BJ (cell line): Measurements from ENCODE around the gene IGFBP5. TPM values are rescaled to one million over a fixed set of nuclear protein-coding genes. Genes with fewer than 3 reads are reported as not detected.

Source experiments
- CTCF ChIA-PET: fragments of 350-600 bp; formaldehyde crosslinking; extraction: SDS; loops from one replicate; lab custom pipeline; 2021; ENCODE audit warnings: antibody characterized with exemption, inconsistent platforms; lab: Yijun Ruan, JAX
- POLR2A ChIA-PET: fragments of 300-600 bp; sonication (Branson Sonifier 250); formaldehyde crosslinking; extraction: SDS; loops from one replicate; lab custom pipeline; 2021; ENCODE audit warnings: antibody characterized with exemption; lab: Charles Lee
- DNase-seq: peaks from one replicate; pipeline ENCODE4 v3.0.0-alpha.2; 2011; ENCODE audit warnings: low read depth
- H3K27me3 ChIP-seq: 2 replicates; pipeline ENCODE4 v1.6.0; 2011; ENCODE audit warnings: low read length; ENCODE audit not compliant: control insufficient read depth, insufficient read depth
- H3K36me3 ChIP-seq: 2 replicates; pipeline ENCODE4 v1.5.1; 2011; ENCODE audit warnings: low read length; ENCODE audit not compliant: control insufficient read depth, insufficient read depth
- H3K4me3 ChIP-seq: 2 replicates; pipeline ENCODE4 v1.5.1; 2011; ENCODE audit warnings: low read depth, mild to moderate bottlenecking, control low read depth, low read length
- polyA plus RNA-seq: library from polyadenylated mRNA; depleted of rRNA; stranded (reverse); fragments of >200 nt; gene quantifications from 2 replicates; pipeline ENCODE4 v1.2.3, GENCODE V29; 2011
- TF ChIP-seq, protein P1 (sequence below): IDR thresholded peaks from 2 replicates; pipeline ENCODE4 v1.5.1; 2011; ENCODE audit warnings: low read depth, mild to moderate bottlenecking, control low read depth, inconsistent platforms, low read length, moderate library complexity; ENCODE audit not compliant: insufficient read depth

IGFBP5 gene
- polyA plus RNA-seq, 1 experiment = 1,060 TPM

DNA sequence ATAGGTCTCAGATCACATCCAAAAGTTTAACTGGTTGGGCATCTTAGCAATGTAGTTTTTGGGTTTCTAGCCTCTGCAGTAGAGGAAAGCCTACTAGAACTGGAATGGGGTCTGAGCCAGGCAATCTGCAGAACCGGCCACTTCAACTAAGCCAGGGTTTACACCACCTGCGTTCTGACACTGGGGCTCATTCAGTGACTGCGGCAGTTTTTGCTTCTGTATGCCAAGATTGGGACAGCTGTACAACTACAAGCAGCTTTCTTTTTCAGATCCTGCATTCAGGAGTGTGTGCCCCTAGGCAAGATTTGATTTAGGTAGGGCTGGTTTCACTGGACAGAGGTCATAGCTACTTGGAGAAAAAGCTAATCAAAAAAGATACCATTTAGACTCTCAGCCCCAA, 43.7 kb upstream of the IGFBP5 start:
- POLR2A ChIA-PET = no interaction called here
- H3K4me3 ChIP-seq = no peak overlapping the region

DNA sequence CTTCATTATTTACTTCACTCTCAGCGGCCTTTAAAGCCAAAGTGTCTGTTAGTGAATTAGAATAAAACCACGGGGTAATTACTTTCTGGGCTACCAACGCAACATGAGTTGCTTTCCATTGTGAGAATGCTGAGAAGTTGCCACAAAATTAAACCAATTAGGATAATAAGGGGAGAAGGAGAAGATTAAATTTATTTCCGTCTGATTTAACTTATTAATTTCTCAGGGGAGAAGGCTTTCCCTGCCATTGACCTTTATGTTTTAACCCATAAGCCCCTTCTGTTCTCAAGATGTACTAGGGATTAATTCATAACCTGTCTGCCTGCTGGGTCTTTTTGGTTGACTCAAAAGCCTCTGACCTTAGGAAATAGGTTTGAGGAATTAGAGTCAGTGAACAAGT, 42.3 kb upstream of the IGFBP5 start:
- TF ChIP-seq, protein P1, sequence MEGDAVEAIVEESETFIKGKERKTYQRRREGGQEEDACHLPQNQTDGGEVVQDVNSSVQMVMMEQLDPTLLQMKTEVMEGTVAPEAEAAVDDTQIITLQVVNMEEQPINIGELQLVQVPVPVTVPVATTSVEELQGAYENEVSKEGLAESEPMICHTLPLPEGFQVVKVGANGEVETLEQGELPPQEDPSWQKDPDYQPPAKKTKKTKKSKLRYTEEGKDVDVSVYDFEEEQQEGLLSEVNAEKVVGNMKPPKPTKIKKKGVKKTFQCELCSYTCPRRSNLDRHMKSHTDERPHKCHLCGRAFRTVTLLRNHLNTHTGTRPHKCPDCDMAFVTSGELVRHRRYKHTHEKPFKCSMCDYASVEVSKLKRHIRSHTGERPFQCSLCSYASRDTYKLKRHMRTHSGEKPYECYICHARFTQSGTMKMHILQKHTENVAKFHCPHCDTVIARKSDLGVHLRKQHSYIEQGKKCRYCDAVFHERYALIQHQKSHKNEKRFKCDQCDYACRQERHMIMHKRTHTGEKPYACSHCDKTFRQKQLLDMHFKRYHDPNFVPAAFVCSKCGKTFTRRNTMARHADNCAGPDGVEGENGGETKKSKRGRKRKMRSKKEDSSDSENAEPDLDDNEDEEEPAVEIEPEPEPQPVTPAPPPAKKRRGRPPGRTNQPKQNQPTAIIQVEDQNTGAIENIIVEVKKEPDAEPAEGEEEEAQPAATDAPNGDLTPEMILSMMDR = no peak
- peaks cover 4% of the 10 kb centered on the region for H3K27me3 ChIP-seq
- DNase-seq = no peak
- H3K4me3 ChIP-seq = no peak overlapping the region
- ChIA-PET CTCF (no interaction called here), POLR2A (no interaction called here)
- no peaks in the 10 kb centered on the region for H3K36me3 ChIP-seq

More for the DNA sequence above, 43.7 kb upstream of the IGFBP5 start:
- Histone ChIP-seq H3K36me3 (no peaks in the 10 kb centered on the region), H3K27me3 (peaks cover 4% of the 10 kb centered on the region)
- CTCF ChIA-PET = interaction anchor here (1.0 kb wide), 1 partner anchor 8 kb away, joined by 3 read pairs; no protein-coding TSS in a partner anchor
- DNase-seq = no peak
- TF ChIP-seq, protein P1 = no peak

DNA sequence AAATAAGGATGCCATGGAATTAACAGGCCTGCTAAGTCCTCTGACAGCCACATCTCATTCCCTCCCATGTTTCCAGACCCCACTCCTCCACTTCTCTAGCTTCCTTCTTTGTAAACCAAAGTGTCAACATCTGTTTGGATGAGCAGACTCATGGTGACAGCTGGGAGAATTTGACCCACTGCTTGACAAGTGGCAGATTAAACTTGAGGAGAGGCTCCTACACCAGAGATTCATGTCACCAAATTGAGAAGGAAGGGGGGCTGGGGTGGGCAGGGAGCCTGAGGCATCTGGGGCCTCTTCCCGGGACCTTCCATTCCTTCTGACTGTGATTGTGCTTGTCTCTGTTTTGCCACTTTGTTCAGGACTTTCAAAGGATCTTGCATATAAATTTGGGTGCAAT, 41.0 kb upstream of the IGFBP5 start:
- CTCF ChIA-PET = no interaction called here
- Histone ChIP-seq H3K4me3 (no peak overlapping the region), H3K27me3 (peaks cover 4% of the 10 kb centered on the region), H3K36me3 (no peaks in the 10 kb centered on the region)
- no peak for DNase-seq
- TF ChIP-seq, protein P1 = no peak
- POLR2A ChIA-PET = no interaction called here

DNA sequence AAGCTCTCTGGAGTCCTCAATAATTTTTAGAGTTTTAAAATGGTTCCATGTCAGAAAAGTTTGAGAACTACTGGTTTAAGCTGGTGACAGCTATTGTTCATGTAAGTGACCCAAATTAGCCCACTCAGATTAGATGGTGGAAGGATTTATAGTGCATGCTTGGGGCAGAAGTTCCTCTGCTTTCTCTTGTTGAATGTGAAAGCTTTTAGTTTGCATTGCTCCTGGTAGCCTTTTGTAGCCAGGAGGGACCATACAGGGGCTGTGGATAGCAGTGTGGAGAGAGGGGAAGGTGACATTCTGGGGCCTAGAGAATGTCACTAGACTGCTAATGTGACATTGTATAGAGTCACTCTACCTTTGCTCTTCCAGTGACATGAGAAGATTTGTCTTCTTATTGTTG, 40.3 kb upstream of the IGFBP5 start:
- no peak for DNase-seq
- ChIA-PET CTCF (interaction anchor here (0.8 kb wide), 1 partner anchor 431 kb away, joined by 3 read pairs; no protein-coding TSS in a partner anchor), POLR2A (no interaction called here)
- TF ChIP-seq, protein P1 = no peak
- H3K27me3 ChIP-seq = peaks cover 4% of the 10 kb centered on the region
- no peak overlapping the region for H3K4me3 ChIP-seq
- no peaks in the 10 kb centered on the region for H3K36me3 ChIP-seq

DNA sequence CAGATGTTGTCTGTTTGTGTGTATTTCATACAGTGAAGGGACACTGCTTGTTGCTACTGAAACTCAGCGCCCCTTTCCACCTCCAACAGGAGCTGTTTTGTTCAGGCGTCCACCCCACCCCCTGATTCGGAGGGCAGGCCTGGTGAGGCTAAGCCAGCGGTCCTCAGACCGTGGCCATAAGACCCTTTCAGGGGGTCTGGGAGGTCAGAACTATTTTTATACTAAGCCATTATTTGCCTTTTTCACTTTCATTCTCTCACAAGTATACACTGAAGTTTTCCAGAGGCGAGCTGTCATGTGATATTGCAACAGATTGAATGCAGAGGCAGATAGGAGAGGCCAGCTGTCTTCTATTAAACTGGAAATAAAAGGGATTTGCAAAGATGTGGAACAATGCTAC, 39.7 kb upstream of the IGFBP5 start:
- H3K36me3 ChIP-seq = no peaks in the 10 kb centered on the region
- peaks cover 4% of the 10 kb centered on the region for H3K27me3 ChIP-seq
- H3K4me3 ChIP-seq = no peak overlapping the region
- TF ChIP-seq, protein P1 = no peak
- ChIA-PET CTCF (interaction anchor here (0.8 kb wide), 1 partner anchor 431 kb away, joined by 3 read pairs; no protein-coding TSS in a partner anchor), POLR2A (no interaction called here)
- no peak for DNase-seq
